ENCODE measurements around the gene LRFN2. TPM values are rescaled to one million over a fixed set of nuclear protein-coding genes. Genes with fewer than 3 reads are reported as not detected.

LRFN2 gene
- total RNA-seq, 2 experiments from 2014 or later: 0.08 TPM; not detected in 1

- Mint-ChIP-seq H3K9me3 (no peaks in the 10 kb centered on the region), H3K36me3 (ENCODE audit: low read depth) (no peaks in the 10 kb centered on the region), H3K4me1 (no peaks in the 10 kb centered on the region), H3K27ac (no peak overlapping the region), H3K27me3 (peaks cover 3% of the 10 kb centered on the region), H3K4me3 (no peak overlapping the region)
- ChIA-PET CTCF (no interaction called here), POLR2A (no interaction called here)
- no peak for DNase-seq
These were observed 35.1 kb downstream of the LRFN2 start for GRCh38 chr6:40551966-40552505.

- peak; percentile 25 for DNase-seq
- Mint-ChIP-seq H3K4me3 (no peak overlapping the region), H3K27me3 (peaks cover 1% of the 10 kb centered on the region), H3K9me3 (no peaks in the 10 kb centered on the region), H3K4me1 (no peaks in the 10 kb centered on the region), H3K27ac (no peak overlapping the region), H3K36me3 (ENCODE audit: low read depth) (no peaks in the 10 kb centered on the region)
- POLR2A ChIA-PET: no interaction called here
- CTCF ChIA-PET: interaction anchor here (0.6 to 1.5 kb wide), 3 partner anchors 12 to 37 kb away, joined by 3 read pairs; no protein-coding TSS in a partner anchor
These were observed 36.7 kb downstream of the LRFN2 start for GRCh38 chr6:40550202-40551101.

DNA sequence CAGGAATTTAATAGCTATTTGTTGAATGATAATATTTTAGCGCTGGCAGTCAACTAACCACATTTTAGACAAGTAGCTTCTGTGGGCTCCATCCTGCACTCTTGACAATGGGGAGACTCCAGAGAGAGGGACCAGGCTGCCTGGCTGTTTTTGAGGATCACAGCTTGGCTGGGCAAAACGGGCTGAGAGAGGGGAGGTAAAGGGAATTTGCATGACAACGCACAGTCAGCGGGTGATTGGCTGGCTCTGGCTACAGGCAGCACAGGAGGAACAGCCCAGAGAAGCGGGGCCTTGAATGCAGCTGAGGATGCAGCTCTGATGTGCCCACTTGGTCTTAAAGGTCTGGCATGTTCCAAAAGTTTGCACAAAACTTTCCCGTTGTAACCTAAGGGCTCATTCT, 41.2 kb downstream of the LRFN2 start:
- no peaks in the 10 kb centered on the region for H3K9me3 Mint-ChIP-seq
- H3K4me1 Mint-ChIP-seq: no peaks in the 10 kb centered on the region
- H3K4me3 Mint-ChIP-seq: no peak overlapping the region
- H3K27ac Mint-ChIP-seq: no peak overlapping the region
- ChIA-PET CTCF (interaction anchor here (1.4 kb wide), 1 partner anchor 482 kb away, joined by 4 read pairs; no protein-coding TSS in a partner anchor), POLR2A (no interaction called here)
- H3K36me3 Mint-ChIP-seq (ENCODE audit: low read depth): no peaks in the 10 kb centered on the region
- no peaks in the 10 kb centered on the region for H3K27me3 Mint-ChIP-seq
- DNase-seq: no peak

- ChIA-PET POLR2A (no interaction called here), CTCF (interaction anchor here (0.8 kb wide), 1 partner anchor 302 kb away, joined by 3 read pairs; no protein-coding TSS in a partner anchor)
- Mint-ChIP-seq H3K27me3 (no peaks in the 10 kb centered on the region), H3K36me3 (ENCODE audit: low read depth) (no peaks in the 10 kb centered on the region), H3K4me3 (no peak overlapping the region), H3K4me1 (no peaks in the 10 kb centered on the region), H3K27ac (no peak overlapping the region), H3K9me3 (no peaks in the 10 kb centered on the region)
- DNase-seq: no peak
These were observed 43.4 kb downstream of the LRFN2 start for GRCh38 chr6:40543776-40544175.

- H3K27me3 Mint-ChIP-seq: no peaks in the 10 kb centered on the region
- no peaks in the 10 kb centered on the region for H3K9me3 Mint-ChIP-seq
- H3K4me1 Mint-ChIP-seq: no peaks in the 10 kb centered on the region
- H3K27ac Mint-ChIP-seq: no peak overlapping the region
- H3K36me3 Mint-ChIP-seq (ENCODE audit: low read depth): no peaks in the 10 kb centered on the region
- no peak overlapping the region for H3K4me3 Mint-ChIP-seq
- ChIA-PET POLR2A (no interaction called here), CTCF (interaction anchor here (0.8 kb wide), 1 partner anchor 303 kb away, joined by 3 read pairs; no protein-coding TSS in a partner anchor)
- no peak for DNase-seq
These were observed 44.0 kb downstream of the LRFN2 start for GRCh38 chr6:40543146-40543545.

DNA sequence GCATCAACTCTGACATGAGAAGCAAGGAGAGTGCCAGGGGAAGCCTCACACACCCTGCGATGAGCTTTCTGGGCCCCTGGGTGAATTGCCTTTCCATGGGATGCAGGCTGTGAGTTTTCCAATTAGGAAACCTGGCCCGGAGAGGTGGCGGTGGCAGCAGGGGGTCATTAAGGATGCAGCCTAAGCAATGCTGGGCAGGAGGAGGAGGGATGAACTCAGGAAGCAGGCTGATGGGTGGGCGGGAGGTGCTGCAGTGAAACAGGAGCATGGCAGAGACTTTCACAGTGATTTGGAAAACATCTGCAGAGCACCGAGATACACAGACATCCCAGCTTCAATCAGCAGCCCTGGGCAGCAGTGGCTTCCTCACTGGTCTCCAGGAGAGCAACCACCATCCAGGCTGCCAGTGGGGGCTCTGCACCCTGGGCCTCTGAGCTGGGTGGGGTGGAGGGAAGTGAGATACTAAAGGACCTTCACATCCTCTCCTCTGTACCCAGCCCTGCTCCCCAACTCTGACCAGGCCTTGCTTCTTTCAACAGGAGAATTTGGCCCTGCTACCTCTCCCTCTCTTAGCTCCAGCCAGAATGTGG, 44.9 kb downstream of the LRFN2 start:
- no peak for DNase-seq
- no peaks in the 10 kb centered on the region for H3K36me3 Mint-ChIP-seq (ENCODE audit: low read depth)
- H3K4me3 Mint-ChIP-seq: no peak overlapping the region
- H3K4me1 Mint-ChIP-seq: no peaks in the 10 kb centered on the region
- H3K9me3 Mint-ChIP-seq: no peaks in the 10 kb centered on the region
- H3K27me3 Mint-ChIP-seq: no peaks in the 10 kb centered on the region
- no peak overlapping the region for H3K27ac Mint-ChIP-seq
- ChIA-PET CTCF (no interaction called here), POLR2A (no interaction called here)

DNA sequence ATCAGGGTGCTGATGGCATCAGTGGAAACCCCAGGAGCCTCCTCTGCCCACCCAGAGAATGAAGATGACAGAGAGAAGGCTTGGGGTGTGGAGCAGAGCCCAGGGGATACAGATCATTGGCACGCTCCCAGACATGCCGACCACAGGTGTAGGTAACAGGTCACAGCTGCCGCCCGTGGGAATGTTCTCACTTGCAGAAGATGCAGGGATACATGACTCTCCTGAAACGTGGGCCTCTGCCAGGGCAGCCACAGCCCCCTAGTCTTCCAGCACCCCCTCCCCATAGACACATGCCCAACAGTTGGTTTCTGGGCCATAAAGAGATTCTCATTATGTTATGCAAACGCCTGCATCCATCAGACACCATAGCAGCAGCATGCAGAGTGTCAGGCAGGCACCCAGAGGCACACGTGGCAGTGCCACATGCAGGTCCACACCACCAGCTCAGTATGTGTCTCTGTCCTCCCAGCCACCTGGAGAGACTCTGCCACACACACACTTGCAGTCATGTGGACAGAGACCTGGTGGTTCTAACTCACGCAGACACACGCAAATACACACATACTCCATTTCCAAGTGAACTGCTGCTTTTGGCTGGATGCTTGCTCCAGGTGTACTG, 45.5 kb downstream of the LRFN2 start:
- H3K27ac Mint-ChIP-seq: no peak overlapping the region
- H3K4me3 Mint-ChIP-seq: no peak overlapping the region
- no peaks in the 10 kb centered on the region for H3K9me3 Mint-ChIP-seq
- POLR2A ChIA-PET: no interaction called here
- no peaks in the 10 kb centered on the region for H3K27me3 Mint-ChIP-seq
- H3K4me1 Mint-ChIP-seq: no peaks in the 10 kb centered on the region
- no peaks in the 10 kb centered on the region for H3K36me3 Mint-ChIP-seq (ENCODE audit: low read depth)
- no peak for DNase-seq
- CTCF ChIA-PET: no interaction called here

DNA sequence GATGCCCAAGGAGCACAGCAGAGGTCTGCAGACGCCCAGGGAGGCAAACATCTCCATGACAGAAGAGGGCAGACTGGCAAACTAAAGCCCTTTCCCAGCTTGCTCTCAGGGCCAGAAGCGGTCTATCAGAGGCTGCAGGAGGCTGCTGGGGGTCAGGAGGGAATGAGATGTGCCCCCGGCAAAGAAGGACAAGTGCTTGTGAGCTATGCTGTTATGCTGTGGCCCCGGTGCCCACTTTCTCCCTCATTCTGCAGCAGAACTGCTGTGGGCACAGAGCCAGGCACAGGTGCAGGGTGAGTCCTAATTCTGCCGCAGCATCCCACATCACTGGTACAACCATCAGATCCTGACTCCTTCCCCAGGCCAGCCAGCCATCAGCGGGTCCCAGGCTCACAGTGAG, 46.4 kb downstream of the LRFN2 start:
- H3K27ac Mint-ChIP-seq: no peak overlapping the region
- H3K9me3 Mint-ChIP-seq: no peaks in the 10 kb centered on the region
- no peaks in the 10 kb centered on the region for H3K36me3 Mint-ChIP-seq (ENCODE audit: low read depth)
- H3K27me3 Mint-ChIP-seq: no peaks in the 10 kb centered on the region
- CTCF ChIA-PET: no interaction called here
- H3K4me1 Mint-ChIP-seq: no peaks in the 10 kb centered on the region
- H3K4me3 Mint-ChIP-seq: no peak overlapping the region
- POLR2A ChIA-PET: no interaction called here
- DNase-seq: no peak

GRCh38 chr6:40539853-40540252, 47.3 kb downstream of the LRFN2 start:
- ChIA-PET CTCF (no interaction called here), POLR2A (no interaction called here)
- Mint-ChIP-seq H3K27ac (no peak overlapping the region), H3K9me3 (no peaks in the 10 kb centered on the region), H3K4me1 (no peaks in the 10 kb centered on the region), H3K27me3 (no peaks in the 10 kb centered on the region), H3K4me3 (no peak overlapping the region), H3K36me3 (ENCODE audit: low read depth) (no peaks in the 10 kb centered on the region)
- DNase-seq: no peak

GRCh38 chr6:40538556-40538955, 48.6 kb downstream of the LRFN2 start:
- DNase-seq: no peak
- H3K4me3 Mint-ChIP-seq: no peak overlapping the region
- CTCF ChIA-PET: interaction anchor here (0.7 kb wide), 1 partner anchor 12 kb away, joined by 3 read pairs; no protein-coding TSS in a partner anchor
- POLR2A ChIA-PET: no interaction called here
- H3K9me3 Mint-ChIP-seq: no peaks in the 10 kb centered on the region
- H3K27me3 Mint-ChIP-seq: no peaks in the 10 kb centered on the region
- H3K4me1 Mint-ChIP-seq: no peaks in the 10 kb centered on the region
- no peaks in the 10 kb centered on the region for H3K36me3 Mint-ChIP-seq (ENCODE audit: low read depth)
- no peak overlapping the region for H3K27ac Mint-ChIP-seq

GRCh38 chr6:40537446-40537845, 49.7 kb downstream of the LRFN2 start:
- Mint-ChIP-seq H3K9me3 (no peaks in the 10 kb centered on the region), H3K4me1 (no peaks in the 10 kb centered on the region), H3K27ac (no peak overlapping the region), H3K4me3 (no peak overlapping the region), H3K27me3 (no peaks in the 10 kb centered on the region), H3K36me3 (ENCODE audit: low read depth) (no peaks in the 10 kb centered on the region)
- POLR2A ChIA-PET: no interaction called here
- CTCF ChIA-PET: interaction anchor here (1.0 kb wide), 1 partner anchor 50 kb away, joined by 3 read pairs; the partner anchor contains the start of gene LRFN2
- DNase-seq: no peak

DNA sequence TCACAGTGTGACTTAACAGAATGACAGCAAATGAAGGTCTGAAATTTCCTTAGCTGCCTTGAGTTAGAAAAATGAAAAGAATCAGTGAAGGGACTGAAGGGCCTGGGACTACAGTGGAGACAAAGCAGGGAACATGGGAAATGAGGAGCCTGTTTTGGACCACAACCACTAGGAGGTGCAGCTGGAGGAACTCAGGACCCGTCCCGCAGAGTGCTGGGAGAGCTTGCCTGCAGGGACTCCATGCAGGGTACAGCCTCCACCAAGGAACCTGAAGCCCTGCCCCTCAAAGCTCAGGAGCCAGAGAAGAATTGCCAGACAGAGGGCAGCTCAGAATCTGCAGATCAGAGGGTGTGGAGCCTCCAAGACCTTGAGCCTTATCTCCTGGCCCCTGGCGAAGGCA, 50.7 kb downstream of the LRFN2 start:
- Mint-ChIP-seq H3K27ac (no peak overlapping the region), H3K9me3 (no peaks in the 10 kb centered on the region)
- CTCF ChIA-PET: interaction anchor here (1.0 kb wide), 1 partner anchor 51 kb away, joined by 3 read pairs; the partner anchor contains the start of gene LRFN2

GRCh38 chr6:40535819-40536380, 51.3 kb downstream of the LRFN2 start:
- Mint-ChIP-seq H3K36me3 (ENCODE audit: low read depth) (no peaks in the 10 kb centered on the region), H3K27me3 (no peaks in the 10 kb centered on the region), H3K4me3 (no peak overlapping the region), H3K4me1 (no peaks in the 10 kb centered on the region), H3K9me3 (no peaks in the 10 kb centered on the region), H3K27ac (no peak overlapping the region)
- POLR2A ChIA-PET: no interaction called here
- CTCF ChIA-PET: interaction anchor here (0.8 kb wide), 1 partner anchor 14 kb away, joined by 3 read pairs; no protein-coding TSS in a partner anchor
- no peak for DNase-seq

More for the DNA sequence above, 50.7 kb downstream of the LRFN2 start:
- Mint-ChIP-seq H3K36me3 (ENCODE audit: low read depth) (no peaks in the 10 kb centered on the region), H3K27me3 (no peaks in the 10 kb centered on the region), H3K4me1 (no peaks in the 10 kb centered on the region), H3K4me3 (no peak overlapping the region)
- POLR2A ChIA-PET: no interaction called here
- DNase-seq: no peak

Data from activated CD4-positive, alpha-beta memory T cell treated with anti-CD3 and anti-CD28 coated beads, Interleukin-2, amount 10 ng/mL, durations not matched to agents 7 days and 5 days (primary cell).